Fibroblast of villous mesenchyme (primary cell): ENCODE results near the gene PACSIN2. TPM values are rescaled to one million over a fixed set of nuclear protein-coding genes. Genes with fewer than 3 reads are reported as not detected.
A peak's percentile ranks its signal among the peaks of the same experiment; 100 is the strongest.

Source experiments
- DNase-seq: peaks from one replicate; pipeline ENCODE4 v3.0.0-alpha.2; 2010; ENCODE audit warnings: low read depth
- H3K4me3 ChIP-seq: 2 replicates; pipeline ENCODE4 v1.5.1; 2011; ENCODE audit warnings: low read depth, mild to moderate bottlenecking, low read length
- total RNA-seq: library from RNA; depleted of rRNA; stranded (reverse); fragments of >200 nt; gene quantifications from 2 replicates; pipeline ENCODE4 v1.2.3, GENCODE V29; 2012
- TF ChIP-seq, protein P1 (sequence below): IDR thresholded peaks from 2 replicates; pipeline ENCODE4 v1.5.1; 2012; ENCODE audit warnings: low read depth, mild to moderate bottlenecking, low read length; ENCODE audit not compliant: insufficient read depth

PACSIN2 gene
- total RNA-seq, 1 donor: 53.1 TPM

DNA sequence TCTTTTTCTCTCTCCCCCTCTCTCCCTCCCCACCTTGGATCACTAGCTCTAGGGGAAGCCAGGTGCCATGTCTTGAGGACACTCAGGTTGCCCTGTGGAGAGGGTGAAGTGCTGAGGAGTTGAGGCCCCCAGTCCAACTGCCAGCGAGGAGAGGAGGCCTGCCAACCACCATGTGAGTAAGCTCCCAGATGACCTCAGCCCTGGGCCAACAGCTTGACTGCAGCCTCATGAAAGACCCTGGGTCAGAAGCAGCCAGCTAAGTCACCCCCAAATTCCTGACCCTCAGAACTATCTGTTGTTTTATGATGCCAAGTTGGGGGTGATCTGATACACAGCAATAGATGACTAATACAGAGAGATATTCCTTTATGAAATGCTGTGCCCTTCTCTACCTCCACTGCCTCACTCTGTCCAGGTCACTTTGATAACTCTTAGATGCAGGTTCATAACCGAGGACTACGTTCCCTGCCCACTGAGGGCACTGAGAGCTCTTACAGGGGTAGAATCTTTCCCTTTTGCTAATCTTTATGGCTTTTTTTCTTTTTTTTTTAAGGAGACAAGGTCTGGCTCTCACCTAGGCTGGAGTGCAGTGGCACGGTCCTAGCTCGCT lies 165.9 kb downstream of the PACSIN2 start:
- TF ChIP-seq, protein P1, sequence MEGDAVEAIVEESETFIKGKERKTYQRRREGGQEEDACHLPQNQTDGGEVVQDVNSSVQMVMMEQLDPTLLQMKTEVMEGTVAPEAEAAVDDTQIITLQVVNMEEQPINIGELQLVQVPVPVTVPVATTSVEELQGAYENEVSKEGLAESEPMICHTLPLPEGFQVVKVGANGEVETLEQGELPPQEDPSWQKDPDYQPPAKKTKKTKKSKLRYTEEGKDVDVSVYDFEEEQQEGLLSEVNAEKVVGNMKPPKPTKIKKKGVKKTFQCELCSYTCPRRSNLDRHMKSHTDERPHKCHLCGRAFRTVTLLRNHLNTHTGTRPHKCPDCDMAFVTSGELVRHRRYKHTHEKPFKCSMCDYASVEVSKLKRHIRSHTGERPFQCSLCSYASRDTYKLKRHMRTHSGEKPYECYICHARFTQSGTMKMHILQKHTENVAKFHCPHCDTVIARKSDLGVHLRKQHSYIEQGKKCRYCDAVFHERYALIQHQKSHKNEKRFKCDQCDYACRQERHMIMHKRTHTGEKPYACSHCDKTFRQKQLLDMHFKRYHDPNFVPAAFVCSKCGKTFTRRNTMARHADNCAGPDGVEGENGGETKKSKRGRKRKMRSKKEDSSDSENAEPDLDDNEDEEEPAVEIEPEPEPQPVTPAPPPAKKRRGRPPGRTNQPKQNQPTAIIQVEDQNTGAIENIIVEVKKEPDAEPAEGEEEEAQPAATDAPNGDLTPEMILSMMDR: no peak
- no peak for DNase-seq
- H3K4me3 ChIP-seq: no peak overlapping the region

GRCh38 chr22:42847110-42847509 lies 167.8 kb downstream of the PACSIN2 start:
- H3K4me3 ChIP-seq: no peak overlapping the region
- DNase-seq: no peak
- TF ChIP-seq, protein P1: no peak

DNA sequence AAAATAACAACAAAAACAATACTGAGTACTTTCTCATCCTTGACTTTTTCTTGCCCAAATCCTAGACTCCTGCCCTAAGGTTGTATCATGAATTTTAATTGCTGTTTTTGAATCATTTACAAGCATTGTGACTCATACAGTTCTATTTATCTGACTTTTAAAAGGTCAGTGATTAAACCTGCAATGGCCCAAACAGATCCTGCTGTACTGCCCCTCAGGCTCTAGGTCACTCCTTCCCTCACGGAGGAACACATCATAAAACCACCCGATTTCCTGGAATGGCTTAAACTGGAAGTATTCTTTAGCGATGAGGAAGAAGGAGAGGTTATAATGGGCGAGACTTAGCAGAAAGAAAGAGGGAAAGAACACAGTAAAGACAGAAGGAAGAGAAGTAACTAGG lies 170.2 kb downstream of the PACSIN2 start:
- TF ChIP-seq, protein P1: no peak
- DNase-seq: peak; percentile 94
- H3K4me3 ChIP-seq: peak overlapping the region; percentile 10

DNA sequence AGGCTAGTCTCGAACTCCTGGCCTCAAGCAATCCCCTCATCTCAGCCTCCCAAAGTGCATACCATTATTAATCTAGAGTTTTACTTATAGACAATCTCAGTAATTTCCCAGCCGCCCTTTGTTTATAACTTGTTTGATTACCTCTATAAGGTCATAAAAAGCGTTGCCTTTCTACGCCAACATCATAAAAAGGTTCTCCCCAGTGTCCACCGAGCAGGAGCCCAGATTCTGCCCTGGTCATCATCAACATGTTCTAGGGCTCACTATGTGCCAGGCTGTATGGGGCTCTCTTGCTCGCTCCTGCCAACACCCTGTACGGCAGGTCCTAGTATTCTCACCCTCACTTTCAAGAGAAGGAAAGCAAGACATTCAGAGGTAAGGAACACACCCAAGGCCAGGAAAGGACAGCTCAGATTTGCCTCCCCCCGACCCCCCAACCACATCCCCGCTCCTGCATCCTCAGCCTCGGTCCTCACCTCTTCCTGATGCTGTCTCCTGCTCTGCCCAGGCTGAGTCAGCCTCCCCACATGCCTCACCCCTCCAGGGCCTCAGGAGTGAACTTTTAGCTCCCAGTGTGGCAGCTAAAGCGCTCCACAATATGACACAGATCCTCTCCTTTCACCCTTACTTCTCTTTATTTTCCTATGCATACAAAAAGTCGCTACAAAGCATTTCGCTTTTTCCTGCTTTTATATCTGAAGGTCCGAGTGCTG lies 172.1 kb downstream of the PACSIN2 start:
- TF ChIP-seq, protein P1: no peak
- no peak for DNase-seq
- no peak overlapping the region for H3K4me3 ChIP-seq

GRCh38 chr22:42841444-42841843 lies 173.5 kb downstream of the PACSIN2 start:
- DNase-seq: no peak
- TF ChIP-seq, protein P1: no peak
- H3K4me3 ChIP-seq: no peak overlapping the region

DNA sequence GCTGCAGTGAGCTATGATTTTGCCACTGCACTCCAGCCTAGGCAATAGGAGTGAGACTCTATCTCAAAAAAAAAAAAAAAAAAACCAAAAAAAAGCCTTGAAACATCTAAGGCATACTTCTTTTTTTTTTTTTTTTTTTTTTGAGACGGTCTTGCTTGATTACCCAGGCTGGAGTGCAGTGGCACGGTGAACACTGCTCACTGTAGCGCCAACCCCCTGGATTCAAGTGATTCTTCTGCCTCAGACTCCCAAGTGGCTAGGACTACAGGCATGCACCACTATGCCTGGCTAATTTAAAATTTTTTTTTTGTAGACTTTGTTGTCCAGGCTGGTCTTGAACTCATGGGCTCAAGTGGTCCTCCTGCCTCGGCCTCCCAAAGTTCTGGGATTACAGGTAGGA lies 177.4 kb downstream of the PACSIN2 start:
- no peak for DNase-seq
- H3K4me3 ChIP-seq: no peak overlapping the region
- TF ChIP-seq, protein P1: no peak
